ENCODE results near the gene UBAC1.

The UBAC1 gene, protein sequence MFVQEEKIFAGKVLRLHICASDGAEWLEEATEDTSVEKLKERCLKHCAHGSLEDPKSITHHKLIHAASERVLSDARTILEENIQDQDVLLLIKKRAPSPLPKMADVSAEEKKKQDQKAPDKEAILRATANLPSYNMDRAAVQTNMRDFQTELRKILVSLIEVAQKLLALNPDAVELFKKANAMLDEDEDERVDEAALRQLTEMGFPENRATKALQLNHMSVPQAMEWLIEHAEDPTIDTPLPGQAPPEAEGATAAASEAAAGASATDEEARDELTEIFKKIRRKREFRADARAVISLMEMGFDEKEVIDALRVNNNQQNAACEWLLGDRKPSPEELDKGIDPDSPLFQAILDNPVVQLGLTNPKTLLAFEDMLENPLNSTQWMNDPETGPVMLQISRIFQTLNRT

DNA sequence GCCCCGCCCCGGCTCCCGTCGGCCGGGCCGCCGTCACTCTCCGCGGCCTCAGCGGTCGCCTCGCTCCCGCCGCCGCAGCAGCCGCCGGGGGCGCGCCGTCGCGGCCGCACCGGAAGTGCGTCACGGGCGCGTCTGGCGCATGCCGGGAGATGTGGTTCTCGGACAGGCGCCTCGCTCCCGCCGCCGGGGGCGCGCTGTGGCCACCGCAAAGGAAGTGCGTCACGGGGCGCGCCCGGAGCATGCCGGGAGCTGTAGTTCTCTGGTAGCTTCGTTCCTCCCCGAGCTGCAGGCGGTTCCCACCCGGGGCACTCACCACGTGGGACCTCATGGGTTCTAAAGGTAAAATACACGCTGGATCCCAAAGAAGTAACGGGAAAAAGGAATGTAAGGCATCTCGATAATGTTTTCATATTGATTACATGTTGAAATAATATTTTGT lies at the start of gene UBAC1:
UBAC1 (minus strand) TSS at position 97 of the 439 bp plus-strand sequence. CDS start 211 bp downstream, outside the sequence.
- peak within 1 kb of the TSS; percentile 89 for H3K4me3 ChIP-seq (ENCODE audit: low read depth, low read length)
- TF ChIP-seq, protein P1, sequence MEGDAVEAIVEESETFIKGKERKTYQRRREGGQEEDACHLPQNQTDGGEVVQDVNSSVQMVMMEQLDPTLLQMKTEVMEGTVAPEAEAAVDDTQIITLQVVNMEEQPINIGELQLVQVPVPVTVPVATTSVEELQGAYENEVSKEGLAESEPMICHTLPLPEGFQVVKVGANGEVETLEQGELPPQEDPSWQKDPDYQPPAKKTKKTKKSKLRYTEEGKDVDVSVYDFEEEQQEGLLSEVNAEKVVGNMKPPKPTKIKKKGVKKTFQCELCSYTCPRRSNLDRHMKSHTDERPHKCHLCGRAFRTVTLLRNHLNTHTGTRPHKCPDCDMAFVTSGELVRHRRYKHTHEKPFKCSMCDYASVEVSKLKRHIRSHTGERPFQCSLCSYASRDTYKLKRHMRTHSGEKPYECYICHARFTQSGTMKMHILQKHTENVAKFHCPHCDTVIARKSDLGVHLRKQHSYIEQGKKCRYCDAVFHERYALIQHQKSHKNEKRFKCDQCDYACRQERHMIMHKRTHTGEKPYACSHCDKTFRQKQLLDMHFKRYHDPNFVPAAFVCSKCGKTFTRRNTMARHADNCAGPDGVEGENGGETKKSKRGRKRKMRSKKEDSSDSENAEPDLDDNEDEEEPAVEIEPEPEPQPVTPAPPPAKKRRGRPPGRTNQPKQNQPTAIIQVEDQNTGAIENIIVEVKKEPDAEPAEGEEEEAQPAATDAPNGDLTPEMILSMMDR (IDR thresholded peaks at IDR 0.05; ENCODE audit: borderline replicate concordance, insufficient read depth, low read depth, low read length) = peak; percentile 38; the same call in 1 of the 2 replicates

DNA sequence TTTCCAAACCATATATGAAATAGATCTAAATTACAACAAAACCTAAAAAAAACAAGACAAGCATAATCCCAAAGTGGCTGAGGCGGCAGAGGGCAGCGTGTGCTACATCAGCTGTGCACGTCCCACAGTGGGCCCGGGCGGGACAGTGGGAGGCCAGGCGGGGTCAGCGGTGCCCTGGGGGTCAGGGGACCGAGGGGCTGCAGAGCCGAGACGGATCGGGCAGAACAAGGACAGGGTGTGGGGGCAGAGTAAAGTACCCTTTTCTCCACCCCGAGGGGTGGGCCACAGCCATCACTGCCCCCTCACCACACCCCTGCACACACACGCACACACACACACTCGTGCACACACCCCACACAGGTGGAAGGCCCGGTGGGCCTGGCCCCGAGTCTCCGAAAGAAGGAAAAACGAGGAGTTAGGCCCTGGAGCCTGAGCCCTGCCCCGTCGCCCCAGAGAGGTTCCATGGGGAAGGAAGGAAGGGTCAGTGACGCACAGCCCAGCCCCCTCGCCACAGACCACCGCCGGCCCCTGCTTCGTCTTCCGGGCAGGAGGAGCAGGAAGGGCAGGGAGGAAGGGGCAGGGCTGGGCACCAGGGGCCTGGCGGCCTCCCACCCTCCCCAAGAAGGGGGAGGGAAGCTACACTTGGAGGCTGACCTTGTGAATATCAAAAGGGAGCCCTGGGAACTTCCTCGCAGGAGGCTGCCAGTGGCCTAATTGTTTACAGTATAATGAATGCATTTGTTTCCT lies 49.6 kb upstream of the UBAC1 start:
- no peak overlapping the region for H3K4me3 ChIP-seq (ENCODE audit: low read depth, low read length)
- TF ChIP-seq, protein P1 (IDR thresholded peaks at IDR 0.05; ENCODE audit: borderline replicate concordance, insufficient read depth, low read depth, low read length) = no peak

DNA sequence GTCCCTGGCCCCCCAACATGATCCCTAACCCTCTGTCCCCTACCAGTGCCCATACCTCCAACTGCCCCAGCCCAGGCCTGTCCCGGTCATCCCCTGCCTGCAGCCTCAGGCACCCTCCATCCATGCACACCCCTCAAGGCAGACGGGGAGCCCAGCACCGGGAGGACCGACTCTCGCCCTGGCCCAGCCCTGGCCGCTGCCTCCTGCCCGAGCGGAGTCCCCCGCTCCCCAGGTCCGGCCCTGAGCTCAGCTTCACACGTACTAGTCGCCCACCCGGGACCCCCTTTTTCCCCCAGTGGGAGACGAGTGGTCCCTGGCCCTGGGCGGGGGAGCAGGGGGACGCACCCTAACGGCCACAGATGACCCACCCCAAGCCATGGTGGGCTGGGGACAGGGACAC lies 49.0 kb upstream of the UBAC1 start:
- H3K4me3 ChIP-seq (ENCODE audit: low read depth, low read length) = no peak overlapping the region
- TF ChIP-seq, protein P1 (IDR thresholded peaks at IDR 0.05; ENCODE audit: borderline replicate concordance, insufficient read depth, low read depth, low read length) = no peak

DNA sequence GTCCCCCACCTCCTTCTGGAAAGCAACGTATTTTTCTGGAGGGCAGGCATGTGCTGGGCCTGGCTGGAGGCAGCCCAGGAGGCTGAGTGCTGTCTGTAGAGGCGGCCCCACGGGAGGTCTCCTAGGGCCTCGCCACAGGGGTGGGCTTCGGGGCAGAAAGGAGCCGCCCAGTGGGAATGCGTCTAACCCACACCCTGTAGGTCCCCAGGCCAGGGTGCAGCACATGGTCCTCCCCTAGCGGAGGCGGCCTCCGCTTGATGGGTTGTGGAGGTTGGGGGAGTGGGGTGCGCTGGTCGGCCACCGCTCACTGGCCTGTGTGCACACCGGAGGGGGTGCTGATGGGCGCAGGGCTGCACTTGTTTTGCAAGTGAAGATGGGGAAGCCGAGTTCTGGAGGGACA lies 48.3 kb upstream of the UBAC1 start:
- no peak overlapping the region for H3K4me3 ChIP-seq (ENCODE audit: low read depth, low read length)
- TF ChIP-seq, protein P1 (IDR thresholded peaks at IDR 0.05; ENCODE audit: borderline replicate concordance, insufficient read depth, low read depth, low read length) = no peak

DNA sequence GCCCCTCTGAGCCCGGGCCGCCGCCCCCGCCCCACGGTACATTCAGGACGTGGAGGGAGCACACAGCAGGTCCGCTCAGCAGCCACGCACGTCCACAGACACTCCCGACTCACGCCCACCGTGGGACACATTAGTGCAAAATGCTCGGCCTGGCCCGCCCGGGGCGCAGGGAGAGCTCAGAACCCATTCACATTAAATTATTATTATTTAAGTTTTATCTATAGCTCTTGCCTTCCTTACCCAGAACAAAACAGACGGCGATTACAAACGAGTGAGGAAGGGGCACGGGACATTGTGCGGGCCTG lies 47.5 kb upstream of the UBAC1 start:
- no peak overlapping the region for H3K4me3 ChIP-seq (ENCODE audit: low read depth, low read length)

DNA sequence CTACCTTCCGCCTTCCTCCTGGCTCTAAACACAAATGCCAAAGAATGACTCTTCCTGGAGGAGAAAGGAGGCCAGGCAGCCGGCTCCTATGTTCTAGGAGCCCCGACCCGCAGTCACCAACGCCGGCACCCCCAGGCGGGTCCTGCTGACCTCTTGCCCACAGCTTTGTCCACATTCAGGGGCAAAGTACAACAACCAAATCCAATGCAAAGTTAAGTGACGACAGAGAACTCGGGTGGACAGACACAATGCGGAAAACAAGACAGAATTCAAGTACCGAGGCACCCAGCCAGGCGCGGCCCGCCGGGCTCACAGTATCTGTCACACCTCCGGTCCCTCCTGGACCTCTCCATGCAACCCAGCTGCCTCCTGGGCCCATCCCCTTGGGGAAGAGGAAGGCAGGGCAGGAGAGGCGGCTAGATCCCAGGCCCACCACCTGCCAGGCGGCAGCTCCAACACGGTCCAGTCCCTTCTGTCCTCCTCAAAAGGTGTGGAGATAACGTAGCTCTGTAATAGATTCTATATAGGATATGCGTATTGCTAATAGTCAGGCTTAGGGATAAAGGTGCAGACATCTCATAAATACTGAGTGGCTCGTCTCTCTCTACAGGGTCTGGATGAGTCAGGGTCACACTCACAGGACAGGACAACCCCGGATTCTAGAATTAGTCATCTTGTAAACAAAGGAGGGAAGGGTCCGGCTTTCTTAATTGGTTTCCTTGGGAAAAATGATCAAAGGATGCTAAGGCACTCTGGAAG lies 46.9 kb upstream of the UBAC1 start:
- TF ChIP-seq, protein P1 (IDR thresholded peaks at IDR 0.05; ENCODE audit: borderline replicate concordance, insufficient read depth, low read depth, low read length) = no peak
- no peak overlapping the region for H3K4me3 ChIP-seq (ENCODE audit: low read depth, low read length)

More for the DNA sequence above, 47.5 kb upstream of the UBAC1 start:
- TF ChIP-seq, protein P1 (IDR thresholded peaks at IDR 0.05; ENCODE audit: borderline replicate concordance, insufficient read depth, low read depth, low read length) = no peak

Data from GM12875 (cell line).